Peyer's patch (tissue), 4 donors: Measurements from ENCODE around the gene NABP2.

Experiments used
- POLR2A ChIP-seq, 2 donors: fragments of 450-650 bp; IDR thresholded peaks; one replicate each; pipeline ENCODE4 v1.5.1; 2017; ENCODE audit warnings: antibody characterized with exemption in 2 of 2, mild to moderate bottlenecking in 2 of 2, moderate library complexity in 2 of 2
- TF ChIP-seq, protein P1 (sequence below), 6 experiments: fragments of 450-650 bp in 4 of 6; fragments of 200-600 bp in 2 of 6; sonication (generic) in 1 of 6; IDR thresholded peaks; one replicate each; pipeline ENCODE4 v1.5.1; 2017 to 2019; ENCODE audit warnings: antibody characterized with exemption in 6 of 6, mild to moderate bottlenecking in 3 of 6, moderate library complexity in 1 of 6

DNA sequence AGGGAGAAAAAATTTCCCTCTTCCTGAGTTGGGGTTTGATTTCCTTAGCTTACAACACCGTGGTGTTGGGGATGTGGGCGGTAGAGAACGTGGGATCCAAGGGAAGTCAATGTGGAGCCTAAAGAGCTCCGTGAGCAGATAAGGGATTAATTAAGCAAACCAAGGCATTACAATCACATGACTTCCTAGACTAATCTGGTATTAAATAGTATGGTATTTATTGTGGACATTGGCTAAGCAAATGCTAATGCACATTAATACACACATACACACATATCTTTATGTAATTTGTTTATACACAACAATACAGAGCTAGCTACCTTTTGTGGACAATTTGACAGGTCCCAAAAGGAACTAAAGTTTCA is 1.6 kb upstream of the NABP2 start:
- TF ChIP-seq, protein P1, sequence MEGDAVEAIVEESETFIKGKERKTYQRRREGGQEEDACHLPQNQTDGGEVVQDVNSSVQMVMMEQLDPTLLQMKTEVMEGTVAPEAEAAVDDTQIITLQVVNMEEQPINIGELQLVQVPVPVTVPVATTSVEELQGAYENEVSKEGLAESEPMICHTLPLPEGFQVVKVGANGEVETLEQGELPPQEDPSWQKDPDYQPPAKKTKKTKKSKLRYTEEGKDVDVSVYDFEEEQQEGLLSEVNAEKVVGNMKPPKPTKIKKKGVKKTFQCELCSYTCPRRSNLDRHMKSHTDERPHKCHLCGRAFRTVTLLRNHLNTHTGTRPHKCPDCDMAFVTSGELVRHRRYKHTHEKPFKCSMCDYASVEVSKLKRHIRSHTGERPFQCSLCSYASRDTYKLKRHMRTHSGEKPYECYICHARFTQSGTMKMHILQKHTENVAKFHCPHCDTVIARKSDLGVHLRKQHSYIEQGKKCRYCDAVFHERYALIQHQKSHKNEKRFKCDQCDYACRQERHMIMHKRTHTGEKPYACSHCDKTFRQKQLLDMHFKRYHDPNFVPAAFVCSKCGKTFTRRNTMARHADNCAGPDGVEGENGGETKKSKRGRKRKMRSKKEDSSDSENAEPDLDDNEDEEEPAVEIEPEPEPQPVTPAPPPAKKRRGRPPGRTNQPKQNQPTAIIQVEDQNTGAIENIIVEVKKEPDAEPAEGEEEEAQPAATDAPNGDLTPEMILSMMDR (IDR thresholded peaks at IDR 0.05), result no peak
- TF ChIP-seq POLR2A (IDR thresholded peaks at IDR 0.05), result no peak
